ENCODE data around the gene RIMBP3C.
"Not testable (repeated sequence)": the region's sequence is repeated elsewhere in the genome, so short reads cannot be mapped to it uniquely, and the experiment has no call there.

The RIMBP3C gene

GRCh38 chr22:21551361-21551760 lies at the start of gene RIMBP3C:
Gene RIMBP3C (minus strand): TSS chr22:21551461. CDS start chr22:21550976, 485 bp downstream.
- not testable (repeated sequence) for DNase-seq (ENCODE audit: low spot score)

GRCh38 chr22:21599053-21599893 lies 48.0 kb upstream of the RIMBP3C start:
- no peak for DNase-seq (ENCODE audit: low spot score)

- DNase-seq (ENCODE audit: low spot score) = no peak
These were observed 47.0 kb upstream of the RIMBP3C start for GRCh38 chr22:21598302-21598701.

- DNase-seq (ENCODE audit: low spot score) = not testable (repeated sequence)
These were observed 45.3 kb upstream of the RIMBP3C start for GRCh38 chr22:21596356-21597135.

- peak; percentile 41 for DNase-seq (ENCODE audit: low spot score)
These were observed 43.7 kb upstream of the RIMBP3C start for GRCh38 chr22:21594865-21595452.

- DNase-seq (ENCODE audit: low spot score) = no peak
These were observed 42.4 kb upstream of the RIMBP3C start for GRCh38 chr22:21593406-21594232.

DNA sequence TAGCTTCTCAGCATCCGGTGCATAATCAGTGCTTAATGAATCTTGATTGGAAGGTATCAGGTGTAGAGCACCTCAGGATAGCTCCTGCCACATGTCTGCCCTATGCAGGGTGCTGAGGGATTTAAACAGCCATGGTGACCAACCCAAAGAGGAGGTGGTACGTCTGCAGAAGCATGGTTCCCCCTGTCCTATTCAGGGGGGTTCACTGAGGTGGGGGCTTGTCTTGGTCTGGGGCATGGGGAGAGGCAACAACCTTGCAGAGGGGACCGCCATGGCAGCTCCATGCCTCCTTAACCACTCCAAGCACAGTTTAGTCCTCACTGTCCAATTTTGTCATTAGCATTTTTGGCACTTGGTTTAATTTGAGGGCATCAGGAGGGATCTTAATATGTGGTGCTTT lies 41.2 kb upstream of the RIMBP3C start:
- no peak for DNase-seq (ENCODE audit: low spot score)

DNA sequence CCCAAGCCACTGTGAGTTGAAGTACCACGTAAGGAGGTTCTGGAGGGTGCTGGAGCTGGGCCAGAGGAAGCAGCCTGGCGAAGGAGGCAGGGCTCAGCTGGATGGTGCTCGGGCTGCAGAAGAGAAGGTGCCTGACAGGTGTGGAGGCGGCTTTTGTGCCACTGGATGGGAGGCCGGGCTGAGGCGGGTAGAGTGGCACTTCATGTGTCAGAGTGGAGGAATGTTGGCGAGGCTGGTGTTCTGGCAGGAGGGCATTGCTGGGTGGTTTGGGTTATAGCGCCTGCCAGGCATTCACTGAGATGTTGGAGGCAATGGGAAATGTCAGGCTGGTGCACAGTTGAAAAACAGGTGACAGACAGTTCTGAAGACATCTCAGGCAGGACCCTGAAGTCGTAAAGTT lies 40.4 kb upstream of the RIMBP3C start:
- no peak for DNase-seq (ENCODE audit: low spot score)

DNA sequence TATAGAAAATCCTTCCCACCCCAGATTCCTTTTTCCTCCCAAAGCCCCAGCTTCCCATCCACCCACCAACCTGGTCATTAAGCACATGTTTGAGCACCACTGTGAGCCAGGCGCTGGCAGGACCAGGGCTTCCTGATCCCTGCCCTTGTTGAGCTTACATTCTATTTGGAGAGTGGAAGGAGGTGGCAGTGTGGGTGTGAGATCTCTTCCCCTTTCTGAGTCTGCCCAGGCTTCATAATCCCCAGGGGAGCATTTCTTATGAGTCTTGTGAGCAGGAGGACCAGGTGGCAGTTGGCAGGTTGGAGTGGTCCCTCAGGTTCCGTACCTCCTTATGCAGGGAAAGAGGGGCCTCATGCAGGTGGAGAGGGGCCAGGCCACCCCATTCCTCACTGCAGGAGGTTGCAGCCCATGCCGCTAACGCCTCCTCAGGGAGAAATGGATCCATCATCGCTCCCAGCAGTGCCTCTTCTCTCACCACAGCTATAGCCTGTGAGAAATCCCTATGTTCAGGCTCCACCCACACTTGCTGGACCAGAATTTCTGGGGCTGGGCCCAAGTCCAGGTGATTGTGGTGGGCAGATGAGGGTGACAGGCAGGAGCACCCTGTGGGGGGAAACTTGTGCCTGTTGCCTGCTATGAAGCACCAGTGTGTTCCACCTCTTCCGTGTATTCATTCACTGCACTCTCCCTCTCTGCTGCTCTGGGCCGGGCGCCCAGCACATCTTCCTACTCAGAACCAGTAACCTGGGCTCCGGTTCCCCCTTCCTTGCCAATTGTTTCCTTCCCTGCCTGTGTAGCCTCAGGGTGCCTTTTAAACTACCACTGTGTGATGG lies 39.8 kb upstream of the RIMBP3C start:
- no peak for DNase-seq (ENCODE audit: low spot score)

- no peak for DNase-seq (ENCODE audit: low spot score)
These were observed 38.1 kb upstream of the RIMBP3C start for GRCh38 chr22:21589396-21589795.

DNA sequence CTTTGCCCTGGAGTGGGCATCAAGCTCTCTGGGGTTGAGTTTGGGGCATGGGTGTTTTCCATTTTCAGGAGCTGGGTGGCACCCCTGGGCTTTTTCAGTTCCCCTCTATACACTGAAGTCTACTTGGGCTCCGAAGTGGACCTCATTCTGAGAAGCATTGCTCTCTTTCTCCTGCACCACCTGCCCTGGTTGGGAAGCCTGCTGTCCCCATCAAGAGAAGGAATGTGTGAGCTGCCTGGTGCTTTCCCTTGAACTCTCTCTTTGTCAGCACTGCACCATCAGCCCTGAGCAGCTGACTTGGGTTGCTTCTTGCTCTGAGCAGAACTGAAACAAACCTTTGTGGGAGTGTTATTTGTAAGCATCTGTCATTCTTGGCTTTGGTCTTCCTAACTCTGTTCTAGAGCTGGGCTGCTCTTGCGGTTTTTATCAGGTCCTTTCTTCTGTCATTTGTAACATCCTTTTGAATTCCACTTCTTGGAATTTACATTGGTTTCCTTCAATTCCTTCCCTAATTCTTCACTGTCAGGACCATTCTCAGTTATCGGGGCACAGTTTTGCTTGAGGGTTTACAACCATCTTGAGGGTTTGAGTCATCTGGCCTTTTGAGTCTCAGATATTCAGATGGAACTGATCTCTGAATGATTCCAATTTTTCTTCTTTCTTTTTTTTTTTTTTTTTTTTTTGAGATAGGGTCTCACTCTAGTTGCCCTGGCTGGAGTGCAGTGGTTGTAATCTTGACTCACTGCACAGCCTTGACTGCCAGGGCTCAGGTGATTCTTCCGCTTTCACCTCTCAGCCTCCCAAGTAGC lies 36.7 kb upstream of the RIMBP3C start:
- DNase-seq (ENCODE audit: low spot score) = peak; percentile 81

DNA sequence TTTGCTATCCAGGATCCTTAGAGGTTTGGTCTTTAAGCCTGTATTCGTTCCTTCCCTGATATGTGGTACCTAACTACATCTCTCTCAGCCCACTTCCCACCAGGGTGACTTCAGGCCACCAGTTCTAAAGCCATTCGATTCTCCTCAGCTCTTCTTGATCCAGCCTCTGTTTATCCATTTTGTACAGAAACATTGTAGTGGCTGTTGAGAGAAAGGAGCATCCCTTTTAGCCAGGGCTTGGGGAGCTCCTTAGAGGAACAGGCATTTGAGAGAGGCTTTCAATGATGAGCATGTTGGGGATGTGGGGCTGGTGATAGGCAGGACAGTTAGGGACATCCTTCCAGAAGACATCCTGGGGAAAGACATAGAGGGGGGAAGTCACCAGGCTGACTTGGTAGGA lies 34.1 kb upstream of the RIMBP3C start:
- no peak for DNase-seq (ENCODE audit: low spot score)

DNA sequence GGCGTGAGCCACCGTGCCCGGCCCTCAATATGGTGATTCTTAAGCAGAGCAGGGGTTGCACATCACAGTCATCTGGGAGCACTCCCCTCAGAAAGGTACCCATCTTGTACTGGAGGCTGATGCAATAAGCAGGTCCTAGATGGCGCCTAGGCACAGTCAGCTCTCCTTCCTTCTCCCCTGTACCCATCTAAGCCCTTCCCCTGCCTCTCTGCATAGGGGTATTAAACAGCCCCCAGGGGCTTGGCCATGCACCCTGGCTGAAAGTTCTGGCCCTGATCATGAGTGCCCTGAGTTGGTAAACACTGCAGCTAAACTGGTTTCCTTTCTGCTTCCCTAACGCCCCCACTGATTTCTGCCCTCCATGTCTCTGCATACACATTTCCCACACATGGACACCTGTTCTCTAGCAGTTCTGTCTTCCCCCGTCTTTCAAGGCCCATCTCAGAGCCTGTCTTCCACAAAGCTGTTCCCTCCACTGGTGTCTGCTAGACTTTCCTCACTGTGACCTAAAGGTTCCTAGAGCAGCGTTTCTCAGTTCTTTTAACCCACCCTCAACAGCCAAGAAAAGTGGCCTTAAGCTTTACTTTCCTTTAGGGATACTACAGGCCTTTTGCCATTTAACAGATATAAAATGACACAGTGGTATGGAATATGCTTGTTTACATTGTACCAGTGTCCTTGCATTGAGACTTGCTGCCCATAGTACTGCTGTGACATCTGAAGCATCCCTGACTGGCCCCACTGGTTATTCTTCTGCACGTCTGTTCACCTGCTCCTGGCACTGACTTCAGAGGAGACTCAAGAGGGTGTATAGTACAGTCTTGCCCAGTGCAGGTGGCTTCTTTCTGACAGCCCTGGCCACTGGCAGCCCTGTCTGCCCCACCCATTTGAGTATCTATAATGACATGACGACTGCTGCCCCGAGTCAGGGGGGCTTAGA lies 31.8 kb upstream of the RIMBP3C start:
- no peak for DNase-seq (ENCODE audit: low spot score)

DNA sequence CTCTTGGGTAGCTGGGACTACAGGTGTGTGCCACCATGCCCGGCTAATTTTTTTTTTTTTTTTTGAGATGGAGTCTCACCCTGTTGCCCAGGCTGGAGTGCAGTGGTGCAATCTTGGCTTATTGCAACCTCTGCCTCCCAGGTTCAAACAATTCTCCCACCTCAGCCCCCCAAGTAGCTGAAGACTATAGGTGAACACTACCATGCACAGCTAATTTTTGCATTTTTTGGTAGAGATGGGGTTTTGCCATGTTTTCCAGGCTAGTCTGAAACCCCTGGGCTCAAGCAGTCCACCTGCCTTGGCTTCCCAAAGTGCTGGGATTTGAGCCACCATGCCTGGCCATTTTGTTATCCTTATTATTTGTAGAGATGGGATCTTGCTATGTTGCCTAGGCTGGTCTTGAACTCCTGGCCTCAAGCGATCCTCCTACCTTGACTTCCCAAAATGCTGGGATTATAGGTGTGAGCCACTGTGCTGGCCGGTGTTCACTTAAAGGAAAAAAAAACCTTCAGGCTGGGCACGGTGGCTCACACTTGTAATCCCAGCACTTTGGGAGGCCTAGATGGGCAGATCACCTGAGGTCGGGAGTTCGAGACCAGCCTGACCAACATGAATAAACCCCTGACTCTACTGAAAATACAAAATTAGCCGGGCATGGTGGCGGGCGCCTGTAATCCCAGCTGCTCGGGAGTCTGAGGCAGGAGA lies 29.9 kb upstream of the RIMBP3C start:
- not testable (repeated sequence) for DNase-seq (ENCODE audit: low spot score)

GRCh38 chr22:21580623-21581007 lies 29.4 kb upstream of the RIMBP3C start:
- DNase-seq (ENCODE audit: low spot score) = not testable (repeated sequence)

DNA sequence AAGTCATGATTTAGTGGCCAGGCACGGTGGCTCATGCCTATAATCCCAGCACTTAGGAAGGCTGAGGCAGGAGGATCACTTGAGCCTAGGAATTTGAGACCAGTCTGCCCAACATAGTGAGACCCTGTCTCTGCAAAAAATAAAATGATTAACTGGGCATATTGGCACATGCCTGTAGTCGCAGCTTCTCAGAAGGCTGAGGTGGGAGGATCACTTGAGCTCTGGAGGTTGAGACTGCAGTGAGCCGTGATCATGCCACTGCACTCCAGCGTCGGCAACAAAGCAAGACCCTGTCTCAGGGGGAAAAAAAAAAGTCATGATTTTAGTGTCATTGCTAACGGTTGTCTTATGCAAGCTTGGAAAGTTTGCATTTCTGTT lies 28.2 kb upstream of the RIMBP3C start:
- no peak for DNase-seq (ENCODE audit: low spot score)

GRCh38 chr22:21573750-21574494 lies 22.7 kb upstream of the RIMBP3C start:
- no peak for DNase-seq (ENCODE audit: low spot score)

GRCh38 chr22:21573293-21573734 lies 22.1 kb upstream of the RIMBP3C start:
- DNase-seq (ENCODE audit: low spot score) = no peak
